K562 (cell line): ENCODE results near the gene ATP5PO. TPM values are rescaled to one million over a fixed set of nuclear protein-coding genes. Genes with fewer than 3 reads are reported as not detected.

Source experiments
- ARHGAP35 ChIP-seq: fragments of 450-650 bp; IDR thresholded peaks from 2 replicates; pipeline ENCODE4 v1.6.1; 2018; ENCODE audit not compliant: partially characterized antibody
- ARID1B ChIP-seq: fragments of 450-650 bp; IDR thresholded peaks from 2 replicates; pipeline ENCODE4 v1.6.1; 2016; ENCODE audit warnings: antibody characterized with exemption, mild to moderate bottlenecking, inconsistent platforms
- ESRRB ChIP-seq: fragments of 250-450 bp; sonication (Bioruptor Pico); IDR thresholded peaks from 2 replicates; pipeline ENCODE4 v1.5.0; 2020; ENCODE audit warnings: mild to moderate bottlenecking, moderate library complexity, borderline replicate concordance
- FOSL1 ChIP-seq: fragments of 200-800 bp; sonication (Bioruptor generic); conservative IDR thresholded peaks from 2 replicates; pipeline ENCODE4 v1.6.1; 2016; ENCODE audit warnings: missing genetic modification characterization, missing compliant biosample characterization
- FOXA3 ChIP-seq, 2 experiments: fragments of 450-650 bp in 1 of 2; sonication (generic) in 1 of 2; formaldehyde crosslinking; IDR thresholded peaks in 1 of 2; conservative IDR thresholded peaks in 1 of 2; 2 replicates each; pipeline versions ENCODE4 v1.4.0 to v1.8.0; 2020 to 2022; ENCODE audit warnings: mild to moderate bottlenecking in 2 of 2, missing genetic modification reagents in 1 of 2
- GTF2F1 ChIP-seq: IDR thresholded peaks from 2 replicates; pipeline ENCODE4 v1.6.1; 2011; ENCODE audit warnings: low read depth, low read length, improper control_type of control experiment
- HMG20A ChIP-seq: fragments of 450-650 bp; formaldehyde crosslinking; conservative IDR thresholded peaks from 2 replicates; pipeline ENCODE4 v1.4.0; 2020; ENCODE audit warnings: mild to moderate bottlenecking, mixed read lengths
- L3MBTL2 ChIP-seq: fragments of 450-650 bp; IDR thresholded peaks from 2 replicates; pipeline ENCODE4 v1.6.1; 2016; ENCODE audit warnings: mild to moderate bottlenecking, moderate library complexity
- LARP7 ChIP-seq: fragments of 450-650 bp; IDR thresholded peaks from 2 replicates; pipeline ENCODE4 v1.6.1; 2016
- MTA2 ChIP-seq: fragments of 450-650 bp; IDR thresholded peaks from 2 replicates; pipeline ENCODE4 v1.6.1; 2016; ENCODE audit warnings: low read depth
- MTA3 ChIP-seq: fragments of 450-650 bp; formaldehyde crosslinking; IDR thresholded peaks from 2 replicates; pipeline ENCODE4 v1.6.1; 2017; ENCODE audit warnings: mild to moderate bottlenecking, borderline replicate concordance
- MYC ChIP-seq, 2 experiments: fragments of 250-450 bp in 1 of 2; sonication (Bioruptor Pico) in 1 of 2; IDR thresholded peaks; 2 replicates each; pipeline versions ENCODE4 v1.5.1 to v1.6.1; 2012 to 2021; ENCODE audit warnings: low read depth in 2 of 2, borderline replicate concordance in 1 of 2, improper control_type of control experiment in 1 of 2, low read length in 1 of 2, mild to moderate bottlenecking in 1 of 2, moderate library complexity in 1 of 2
- NONO ChIP-seq, 2 experiments: fragments of 200-400 bp in 1 of 2; fragments of 450-650 bp in 1 of 2; formaldehyde crosslinking in 1 of 2; IDR thresholded peaks; 2 replicates each; pipeline ENCODE4 v1.6.1; 2017; ENCODE audit warnings: low read depth in 2 of 2, mild to moderate bottlenecking in 2 of 2, moderate library complexity in 2 of 2, low read length in 1 of 2
- NR2C2 ChIP-seq, 2 experiments: fragments of 200-800 bp in 1 of 2; sonication (Bioruptor generic) in 1 of 2; sonication (generic) in 1 of 2; formaldehyde crosslinking in 1 of 2; IDR thresholded peaks; 2 replicates each; pipeline versions ENCODE4 v1.6.1 to v1.8.0; 2016 to 2022; ENCODE audit warnings: mild to moderate bottlenecking in 1 of 2, missing compliant biosample characterization in 1 of 2, missing genetic modification characterization in 1 of 2, missing genetic modification reagents in 1 of 2
- NR3C1 ChIP-seq: sonication (generic); formaldehyde crosslinking; IDR thresholded peaks from 2 replicates; pipeline ENCODE4 v1.8.1; 2022; ENCODE audit warnings: missing genetic modification reagents
- PHF21A ChIP-seq: fragments of 450-650 bp; IDR thresholded peaks from 2 replicates; pipeline ENCODE4 v1.6.1; 2017; ENCODE audit warnings: low read depth, borderline replicate concordance
- PTRF ChIP-seq: fragments of 450-650 bp; IDR thresholded peaks from 2 replicates; pipeline ENCODE4 v1.6.1; 2016; ENCODE audit warnings: mild to moderate bottlenecking, missing genetic modification characterization, missing compliant biosample characterization
- RHOXF2B ChIP-seq: fragments of 250-450 bp; sonication (Bioruptor Pico); conservative IDR thresholded peaks from 2 replicates; pipeline ENCODE4 v1.5.1; 2021
- SMARCA4 ChIP-seq: fragments of 450-650 bp; IDR thresholded peaks from 2 replicates; pipeline ENCODE4 v1.6.1; 2016
- STAG1 ChIP-seq: sonication (generic); formaldehyde crosslinking; IDR thresholded peaks from 2 replicates; pipeline ENCODE4 v1.5.0; 2020; ENCODE audit warnings: missing genetic modification reagents, borderline replicate concordance
- STAT5A ChIP-seq: IDR thresholded peaks from 2 replicates; pipeline ENCODE4 v1.6.1; 2012; ENCODE audit warnings: low read length, inconsistent platforms, borderline replicate concordance
- YY1 ChIP-seq, 3 experiments: IDR thresholded peaks; 2 replicates each; pipeline ENCODE4 v1.6.1; 2011; ENCODE audit warnings: low read length in 2 of 3, mild to moderate bottlenecking in 2 of 3, moderate library complexity in 2 of 3, borderline replicate concordance in 1 of 3, control low read depth in 1 of 3, low read depth in 1 of 3; ENCODE audit not compliant: insufficient read depth in 3 of 3, insufficient replicate concordance in 2 of 3, control insufficient read depth in 1 of 3, insufficient read length in 1 of 3; ENCODE audit errors: extremely low read depth in 1 of 3
- ZFP1 ChIP-seq: fragments of 450-650 bp; formaldehyde crosslinking; IDR thresholded peaks from 2 replicates; pipeline ENCODE4 v1.4.0; 2020; ENCODE audit warnings: mild to moderate bottlenecking, mixed read lengths
- ZFP30 ChIP-seq: fragments of 250-450 bp; sonication (Bioruptor Pico); IDR thresholded peaks from 2 replicates; pipeline ENCODE4 v1.8.0; 2022; ENCODE audit warnings: moderate library complexity, mild to moderate bottlenecking, inconsistent platforms, borderline replicate concordance
- polyA plus RNA-seq, 8 experiments: library from polyadenylated mRNA; depleted of rRNA in 4 of 8; stranded (reverse) in 5 of 8; unstranded in 3 of 8; fragments of >200 nt; fragmentation: Nextera tagmentation in 2 of 8; fragmentation: Illumina TruSeq in 1 of 8; extraction: Ambion mirVana in 2 of 8; extraction: Trizol in 1 of 8; gene quantifications; 2 replicates each; pipeline versions ENCODE4 v1.2.1 to v1.2.3, GENCODE V29; 2011 to 2014; ENCODE audit warnings: inconsistent platforms in 1 of 8, missing spikeins in 1 of 8
- total RNA-seq, 7 experiments: library from RNA; depleted of rRNA in 6 of 7; stranded (reverse); fragments of >200 nt in 6 of 7; fragmentation: Illumina TruSeq in 2 of 7; extraction: Trizol in 2 of 7; gene quantifications; 2 replicates each; pipeline versions ENCODE4 v1.2.1 to v1.2.3, GENCODE V29; 2011 to 2021; ENCODE audit warnings: low replicate concordance in 1 of 7
- TF ChIP-seq, protein P1 (sequence below): sonication (generic); formaldehyde crosslinking; IDR thresholded peaks from 2 replicates; pipeline ENCODE4 v1.8.0; 2022; ENCODE audit warnings: missing genetic modification reagents, mild to moderate bottlenecking, moderate library complexity, borderline replicate concordance
- TF ChIP-seq, protein P2 (sequence below): sonication (generic); formaldehyde crosslinking; IDR thresholded peaks from 2 replicates; pipeline ENCODE4 v1.8.1; 2022; ENCODE audit warnings: missing genetic modification reagents
- TF ChIP-seq, protein P3 (sequence below): fragments of 250-450 bp; sonication (Bioruptor Pico); IDR thresholded peaks from 2 replicates; pipeline ENCODE4 v1.5.1; 2021; ENCODE audit warnings: mild to moderate bottlenecking

Gene ATP5PO
- total and polyA plus RNA-seq, 9 of the 15 experiments (the other 6 are each of a cell fraction or from before 2014, with no cell fraction given) = 367 to 2,722 (median 808) TPM

DNA sequence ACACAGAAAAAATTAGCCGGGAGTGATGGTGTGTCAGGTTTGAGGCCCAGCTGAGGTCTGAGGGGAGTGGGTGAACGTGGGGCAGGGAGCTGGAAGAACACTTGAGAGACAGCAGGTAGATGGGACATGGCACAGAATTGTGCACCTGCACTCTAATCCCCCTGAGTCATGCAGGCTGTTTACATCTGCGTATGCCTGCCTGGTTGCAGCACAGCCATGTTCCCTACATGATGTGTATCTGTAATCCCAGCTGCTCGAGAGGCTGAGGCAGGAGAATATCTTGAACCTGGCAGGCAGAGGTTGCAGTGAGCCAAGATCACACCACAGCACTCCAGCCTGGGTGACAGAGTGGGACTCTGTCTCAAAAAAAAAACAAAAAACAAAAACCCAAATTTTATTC lies 44.8 kb downstream of the ATP5PO start (continued):
- TF ChIP-seq YY1 (IDR thresholded peaks at IDR 0.05; ENCODE audit: borderline replicate concordance in 1 of 3, control insufficient read depth in 1 of 3, extremely low read depth in 1 of 3, insufficient read depth in 3 of 3, insufficient read length in 1 of 3, insufficient replicate concordance in 2 of 3, low read depth in 1 of 3, low read length in 2 of 3) (peak in 1 of 3 experiments; percentile 41), SMARCA4 (0 out of 2 replicates have a peak, but pooled peaks have one; percentile 49), NR2C2 (CRISPR knock-in tag; IDR thresholded peaks at IDR 0.05) (no peak), NR2C2 (tag; IDR thresholded peaks at IDR 0.05) (no peak), MYC (IDR thresholded peaks at IDR 0.05; ENCODE audit: low read depth, low read length) (no peak), MYC (CRISPR knock-in tag; IDR thresholded peaks at IDR 0.05; ENCODE audit: borderline replicate concordance, low read depth) (no peak), ESRRB (CRISPR knock-in tag) (no peak), FOSL1 (tag) (no peak), RHOXF2B (CRISPR knock-in tag) (no peak), PHF21A (no peak), LARP7 (no peak), NR3C1 (no peak), MTA3 (no peak), NONO (IDR thresholded peaks at IDR 0.05; ENCODE audit: low read depth in 2 of 2, low read length in 1 of 2) (no peak), ZFP30 (CRISPR knock-in tag) (no peak), ARID1B (peak; percentile 77), MTA2 (peak; percentile 71), HMG20A (CRISPR knock-in tag) (no peak), ARHGAP35 (no peak), PTRF (tag) (no peak), FOXA3 (CRISPR knock-in tag; conservative IDR thresholded peaks at IDR 0.05 in 1 of 2, IDR thresholded peaks at IDR 0.05 in 1 of 2) (no peak), STAG1 (CRISPR knock-in tag) (no peak), STAT5A (no peak), ZFP1 (CRISPR knock-in tag) (no peak), GTF2F1 (no peak), L3MBTL2 (no peak)
- TF ChIP-seq, protein P1, sequence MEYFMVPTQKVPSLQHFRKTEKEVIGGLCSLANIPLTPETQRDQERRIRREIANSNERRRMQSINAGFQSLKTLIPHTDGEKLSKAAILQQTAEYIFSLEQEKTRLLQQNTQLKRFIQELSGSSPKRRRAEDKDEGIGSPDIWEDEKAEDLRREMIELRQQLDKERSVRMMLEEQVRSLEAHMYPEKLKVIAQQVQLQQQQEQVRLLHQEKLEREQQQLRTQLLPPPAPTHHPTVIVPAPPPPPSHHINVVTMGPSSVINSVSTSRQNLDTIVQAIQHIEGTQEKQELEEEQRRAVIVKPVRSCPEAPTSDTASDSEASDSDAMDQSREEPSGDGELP = peak; percentile 57; the same call in 1 of the 2 replicates
- TF ChIP-seq, protein P2, sequence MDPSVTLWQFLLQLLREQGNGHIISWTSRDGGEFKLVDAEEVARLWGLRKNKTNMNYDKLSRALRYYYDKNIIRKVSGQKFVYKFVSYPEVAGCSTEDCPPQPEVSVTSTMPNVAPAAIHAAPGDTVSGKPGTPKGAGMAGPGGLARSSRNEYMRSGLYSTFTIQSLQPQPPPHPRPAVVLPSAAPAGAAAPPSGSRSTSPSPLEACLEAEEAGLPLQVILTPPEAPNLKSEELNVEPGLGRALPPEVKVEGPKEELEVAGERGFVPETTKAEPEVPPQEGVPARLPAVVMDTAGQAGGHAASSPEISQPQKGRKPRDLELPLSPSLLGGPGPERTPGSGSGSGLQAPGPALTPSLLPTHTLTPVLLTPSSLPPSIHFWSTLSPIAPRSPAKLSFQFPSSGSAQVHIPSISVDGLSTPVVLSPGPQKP (CRISPR knock-in tag) = no peak
- TF ChIP-seq, protein P3, sequence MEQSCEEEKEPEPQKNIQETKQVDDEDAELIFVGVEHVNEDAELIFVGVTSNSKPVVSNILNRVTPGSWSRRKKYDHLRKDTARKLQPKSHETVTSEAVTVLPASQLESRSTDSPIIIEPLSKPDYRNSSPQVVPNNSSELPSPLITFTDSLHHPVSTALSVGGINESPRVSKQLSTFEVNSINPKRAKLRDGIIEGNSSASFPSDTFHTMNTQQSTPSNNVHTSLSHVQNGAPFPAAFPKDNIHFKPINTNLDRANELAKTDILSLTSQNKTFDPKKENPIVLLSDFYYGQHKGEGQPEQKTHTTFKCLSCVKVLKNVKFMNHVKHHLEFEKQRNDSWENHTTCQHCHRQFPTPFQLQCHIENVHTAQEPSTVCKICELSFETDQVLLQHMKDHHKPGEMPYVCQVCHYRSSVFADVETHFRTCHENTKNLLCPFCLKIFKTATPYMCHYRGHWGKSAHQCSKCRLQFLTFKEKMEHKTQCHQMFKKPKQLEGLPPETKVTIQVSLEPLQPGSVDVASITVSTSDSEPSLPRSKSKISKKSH (CRISPR knock-in tag) = no peak
